Measurements from ENCODE around the gene RTBDN.

RTBDN gene

GRCh38 chr19:12837225-12837624 lies 2.8 kb upstream of the RTBDN start:
- TF ChIP-seq, protein P1, sequence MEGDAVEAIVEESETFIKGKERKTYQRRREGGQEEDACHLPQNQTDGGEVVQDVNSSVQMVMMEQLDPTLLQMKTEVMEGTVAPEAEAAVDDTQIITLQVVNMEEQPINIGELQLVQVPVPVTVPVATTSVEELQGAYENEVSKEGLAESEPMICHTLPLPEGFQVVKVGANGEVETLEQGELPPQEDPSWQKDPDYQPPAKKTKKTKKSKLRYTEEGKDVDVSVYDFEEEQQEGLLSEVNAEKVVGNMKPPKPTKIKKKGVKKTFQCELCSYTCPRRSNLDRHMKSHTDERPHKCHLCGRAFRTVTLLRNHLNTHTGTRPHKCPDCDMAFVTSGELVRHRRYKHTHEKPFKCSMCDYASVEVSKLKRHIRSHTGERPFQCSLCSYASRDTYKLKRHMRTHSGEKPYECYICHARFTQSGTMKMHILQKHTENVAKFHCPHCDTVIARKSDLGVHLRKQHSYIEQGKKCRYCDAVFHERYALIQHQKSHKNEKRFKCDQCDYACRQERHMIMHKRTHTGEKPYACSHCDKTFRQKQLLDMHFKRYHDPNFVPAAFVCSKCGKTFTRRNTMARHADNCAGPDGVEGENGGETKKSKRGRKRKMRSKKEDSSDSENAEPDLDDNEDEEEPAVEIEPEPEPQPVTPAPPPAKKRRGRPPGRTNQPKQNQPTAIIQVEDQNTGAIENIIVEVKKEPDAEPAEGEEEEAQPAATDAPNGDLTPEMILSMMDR (IDR thresholded peaks at IDR 0.05; ENCODE audit: extremely low read depth, insufficient read depth, missing control alignments): no peak
- no peak for DNase-seq (ENCODE audit: low spot score)
- in situ Hi-C loops (cut with MboI; ENCODE audit: low pct_unique_long_range_greater_than_20kb, low sequenced_read_pairs, unreplicated experiment): no loop called here

GRCh38 chr19:12836529-12836863 lies 2.1 kb upstream of the RTBDN start:
- TF ChIP-seq, protein P1 (IDR thresholded peaks at IDR 0.05; ENCODE audit: extremely low read depth, insufficient read depth, missing control alignments): no peak
- DNase-seq (ENCODE audit: low spot score): no peak
- in situ Hi-C loops (cut with MboI; ENCODE audit: low pct_unique_long_range_greater_than_20kb, low sequenced_read_pairs, unreplicated experiment): no loop called here

DNA sequence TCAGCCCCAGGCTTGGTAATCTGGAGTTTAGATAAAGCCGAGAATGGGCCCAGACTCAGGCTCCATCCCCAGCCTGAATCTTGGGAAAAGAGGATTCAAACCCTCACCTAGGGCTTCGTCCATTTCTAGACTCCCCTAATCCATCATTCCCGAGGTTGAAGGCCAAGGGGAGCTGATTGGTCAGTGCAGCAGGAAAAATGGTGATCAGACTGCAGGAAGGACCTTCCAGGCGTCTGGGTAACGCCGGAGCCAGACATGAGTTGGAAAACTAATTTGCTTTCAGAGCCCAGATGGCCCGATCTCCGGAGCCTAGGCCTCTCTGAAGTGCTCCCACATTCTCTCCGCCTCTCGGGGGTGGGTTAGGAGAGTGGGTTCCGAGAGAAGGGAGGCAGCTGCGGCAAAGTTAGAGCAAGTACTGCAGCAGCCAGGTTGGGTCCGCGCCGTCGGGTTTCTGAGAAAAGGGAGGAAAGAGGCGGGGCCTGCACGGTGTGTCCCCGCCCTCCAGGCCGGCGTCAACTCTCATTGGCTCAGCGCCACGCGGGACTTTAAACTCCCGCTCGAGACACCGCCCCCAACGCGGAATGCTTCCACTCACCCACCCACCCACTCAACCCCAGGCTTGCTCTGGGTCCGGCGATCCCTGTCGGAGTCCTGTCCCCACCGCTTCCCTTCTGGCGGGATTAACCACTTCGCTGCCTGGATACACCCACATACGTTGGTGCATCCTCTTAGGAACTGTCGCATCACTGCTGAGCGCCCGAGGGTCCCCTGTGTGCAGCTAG lies 788 bp upstream of the RTBDN start:
- TF ChIP-seq, protein P1 (IDR thresholded peaks at IDR 0.05; ENCODE audit: extremely low read depth, insufficient read depth, missing control alignments): no peak
- DNase-seq (ENCODE audit: low spot score): no peak
- in situ Hi-C loops (cut with MboI; ENCODE audit: low pct_unique_long_range_greater_than_20kb, low sequenced_read_pairs, unreplicated experiment): no loop called here

GRCh38 chr19:12833738-12834565 lies 427 bp downstream of the RTBDN start:
- in situ Hi-C loops (cut with MboI; ENCODE audit: low pct_unique_long_range_greater_than_20kb, low sequenced_read_pairs, unreplicated experiment): no loop called here
- peak; percentile 82 for DNase-seq (ENCODE audit: low spot score)
- TF ChIP-seq, protein P1 (IDR thresholded peaks at IDR 0.05; ENCODE audit: extremely low read depth, insufficient read depth, missing control alignments): no peak

DNA sequence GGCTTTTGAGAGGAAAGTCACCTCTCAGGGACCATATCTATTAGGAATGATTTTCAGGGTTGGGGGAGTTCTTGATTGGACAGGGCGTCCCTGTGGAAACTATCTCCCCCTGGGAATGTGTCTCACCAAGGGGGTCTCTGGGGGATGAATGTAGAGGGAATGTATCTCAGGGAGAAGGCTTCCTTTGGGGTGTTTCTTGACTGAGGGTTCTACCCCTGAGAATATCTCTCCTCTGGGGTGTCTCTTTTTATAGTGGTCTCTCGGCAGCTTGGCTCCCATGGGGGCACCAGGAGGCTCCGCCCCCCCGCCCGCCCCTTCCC lies 1.0 kb downstream of the RTBDN start:
- TF ChIP-seq, protein P1 (IDR thresholded peaks at IDR 0.05; ENCODE audit: extremely low read depth, insufficient read depth, missing control alignments): no peak
- no peak for DNase-seq (ENCODE audit: low spot score)
- in situ Hi-C loops (cut with MboI; ENCODE audit: low pct_unique_long_range_greater_than_20kb, low sequenced_read_pairs, unreplicated experiment): no loop called here

- DNase-seq (ENCODE audit: low spot score): peak; percentile 71
- TF ChIP-seq, protein P1 (IDR thresholded peaks at IDR 0.05; ENCODE audit: extremely low read depth, insufficient read depth, missing control alignments): no peak
- in situ Hi-C loops (cut with MboI; ENCODE audit: low pct_unique_long_range_greater_than_20kb, low sequenced_read_pairs, unreplicated experiment): no loop called here
Observed at GRCh38 chr19:12828494-12828893, 5.9 kb downstream of the RTBDN start.
